GM23248 (cell line): Measurements from ENCODE around the gene CDO1. TPM values are rescaled to one million over a fixed set of nuclear protein-coding genes. Genes with fewer than 3 reads are reported as not detected.

Source experiments
- DNase-seq: peaks from one replicate; pipeline ENCODE4 v3.0.0-alpha.2; 2015
- H2AFZ ChIP-seq: fragments of 200-600 bp; sonication (generic); 2 replicates; pipeline ENCODE4 v1.6.1; 2016; ENCODE audit warnings: antibody characterized with exemption
- H3F3A ChIP-seq: fragments of 200-600 bp; sonication (generic); 2 replicates; pipeline ENCODE4 v1.6.1; 2016; ENCODE audit warnings: mild to moderate bottlenecking, antibody characterized with exemption, mixed run types; ENCODE audit not compliant: insufficient read depth
- H3K27ac ChIP-seq: fragments of 200-600 bp; sonication (generic); 2 replicates; pipeline ENCODE4 v1.5.1; 2016; ENCODE audit warnings: mild to moderate bottlenecking
- H3K27me3 ChIP-seq: fragments of 200-600 bp; sonication (generic); replicated peaks from 2 replicates; pipeline ENCODE4 v1.6.1; 2016; ENCODE audit warnings: mild to moderate bottlenecking; ENCODE audit not compliant: insufficient read depth
- H3K36me3 ChIP-seq: fragments of 200-600 bp; sonication (generic); 2 replicates; pipeline ENCODE4 v1.6.1; 2016; ENCODE audit warnings: low read depth, mild to moderate bottlenecking
- H3K4me1 ChIP-seq: fragments of 200-600 bp; sonication (generic); 2 replicates; pipeline ENCODE4 v1.6.1; 2016; ENCODE audit warnings: mild to moderate bottlenecking; ENCODE audit not compliant: insufficient read depth
- H3K4me2 ChIP-seq: fragments of 200-600 bp; sonication (generic); one replicate; pipeline ENCODE4 v1.6.1; 2016; ENCODE audit warnings: mild to moderate bottlenecking; ENCODE audit not compliant: unreplicated experiment
- H3K4me3 ChIP-seq: fragments of 200-600 bp; sonication (generic); 2 replicates; pipeline ENCODE4 v1.5.1; 2016; ENCODE audit warnings: mild to moderate bottlenecking
- H3K79me2 ChIP-seq: fragments of 200-600 bp; sonication (generic); 2 replicates; pipeline ENCODE4 v1.6.1; 2016; ENCODE audit warnings: mild to moderate bottlenecking; ENCODE audit not compliant: insufficient read depth
- H3K9ac ChIP-seq: fragments of 200-600 bp; sonication (generic); 2 replicates; pipeline ENCODE4 v1.6.1; 2016; ENCODE audit warnings: mild to moderate bottlenecking
- H3K9me2 ChIP-seq: fragments of 200-600 bp; sonication (generic); 2 replicates; pipeline ENCODE4 v1.6.1; 2016; ENCODE audit warnings: mixed run types, mild to moderate bottlenecking, moderate library complexity; ENCODE audit not compliant: insufficient read depth
- H3K9me3 ChIP-seq: fragments of 200-600 bp; sonication (generic); one replicate; pipeline ENCODE4 v1.6.1; 2017; ENCODE audit warnings: low read depth
- H4K20me1 ChIP-seq: fragments of 200-600 bp; sonication (generic); 2 replicates; pipeline ENCODE4 v1.6.0; 2016; ENCODE audit not compliant: insufficient read depth
- EZH2 ChIP-seq: fragments of 200-600 bp; sonication (generic); IDR thresholded peaks from 2 replicates; pipeline ENCODE4 v1.6.1; 2018; ENCODE audit warnings: antibody characterized with exemption, mild to moderate bottlenecking; ENCODE audit not compliant: insufficient read depth, poor library complexity, severe bottlenecking
- EZH2phosphoT487 ChIP-seq: fragments of 200-600 bp; sonication (generic); IDR thresholded peaks from 2 replicates; pipeline ENCODE4 v1.6.1; 2018; ENCODE audit warnings: antibody characterized with exemption, moderate library complexity, mild to moderate bottlenecking, low read depth; ENCODE audit not compliant: insufficient read depth
- WGBS, 2 experiments: methylation state at CpG; one replicate each; pipeline ENCODE4 v1.1.6; 2015 to 2017; ENCODE audit warnings: low lambda C conversion rate in 2 of 2, low coverage in 1 of 2; ENCODE audit errors: missing lambda C conversion rate in 2 of 2; 5-methylcytosine and 5-hydroxymethylcytosine counted together
- in situ Hi-C: fragments of 300-500 bp; cut with MboI; formaldehyde crosslinking; loops from 2 replicates; pipeline ENCODE4 v1.15.0; 2020
- polyA plus RNA-seq: library from polyadenylated mRNA; unstranded; fragments of >200 nt; fragmentation: Nextera tagmentation; extraction: Ambion mirVana; gene quantifications from 2 replicates; pipeline ENCODE4 v1.2.1, GENCODE V29; 2016
- total RNA-seq: library from RNA; depleted of rRNA; stranded (reverse); fragments of >200 nt; shearing (Covaris generic); gene quantifications from 2 replicates; pipeline ENCODE4 v1.2.3, GENCODE V29; 2014

Gene CDO1
- total and polyA plus RNA-seq, 2 experiments from 2014 or later, result 2.2 to 4.3 TPM

DNA sequence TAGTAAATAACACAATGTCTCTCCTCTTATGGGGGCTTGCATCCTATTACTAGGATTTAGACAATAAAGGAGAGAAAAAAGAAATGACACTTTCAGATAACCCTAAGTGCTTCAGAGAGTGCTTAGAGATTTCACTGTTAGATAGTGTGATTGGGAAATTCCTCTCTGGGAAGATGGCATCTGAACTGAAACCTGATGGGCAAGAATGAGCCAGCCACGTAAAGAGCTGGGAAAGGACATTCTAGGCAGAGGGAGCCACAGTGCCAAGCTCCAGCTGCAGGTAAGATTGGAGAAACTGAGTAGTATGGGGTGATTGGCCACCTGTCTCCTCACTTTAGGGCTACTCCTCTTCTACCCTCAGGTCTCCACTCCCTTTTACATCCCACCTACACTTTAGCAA, 14.5 kb downstream of the CDO1 start:
- in situ Hi-C loops, result no loop called here
- Histone ChIP-seq H3K4me3 (no peak overlapping the region), H2AFZ (no peak overlapping the region), H3K4me2 (no peak overlapping the region), H3K36me3 (no peaks in the 10 kb centered on the region), H3K9ac (no peak overlapping the region), H3K9me3 (no peaks in the 10 kb centered on the region), H3F3A (no peaks in the 10 kb centered on the region), H4K20me1 (no peaks in the 10 kb centered on the region), H3K27me3 (no peaks in the 10 kb centered on the region), H3K79me2 (no peaks in the 10 kb centered on the region), H3K9me2 (no peaks in the 10 kb centered on the region), H3K4me1 (no peaks in the 10 kb centered on the region), H3K27ac (no peak overlapping the region)
- 0 to 14% methylated on average over 1 of the region's 1 CpG for WGBS, 2 experiments
- DNase-seq, result no peak
- TF ChIP-seq EZH2phosphoT487 (no peak), EZH2 (no peak)

- no peak overlapping the region for H2AFZ ChIP-seq
- in situ Hi-C loops, result no loop called here
- 89 to 90% methylated on average over 2 of the region's 2 CpGs for WGBS, 2 experiments
These were observed 15.3 kb downstream of the CDO1 start for GRCh38 chr5:115801152-115801551.

GRCh38 chr5:115800108-115800507, 16.4 kb downstream of the CDO1 start:
- in situ Hi-C loops, result no loop called here
- no peak for TF ChIP-seq EZH2phosphoT487
- no peak for TF ChIP-seq EZH2

More at GRCh38 chr5:115801152-115801551, 15.3 kb downstream of the CDO1 start:
- no peaks in the 10 kb centered on the region for H3K27me3 ChIP-seq
- no peak overlapping the region for H3K4me3 ChIP-seq
- H3F3A ChIP-seq, result no peaks in the 10 kb centered on the region
- no peaks in the 10 kb centered on the region for H3K9me2 ChIP-seq
- H3K4me2 ChIP-seq, result no peak overlapping the region
- no peak for DNase-seq
- H3K4me1 ChIP-seq, result no peaks in the 10 kb centered on the region
- H3K36me3 ChIP-seq, result no peaks in the 10 kb centered on the region
- no peak for TF ChIP-seq EZH2phosphoT487
- no peak for TF ChIP-seq EZH2
- no peak overlapping the region for H3K27ac ChIP-seq
- no peaks in the 10 kb centered on the region for H4K20me1 ChIP-seq
- no peaks in the 10 kb centered on the region for H3K9me3 ChIP-seq
- H3K9ac ChIP-seq, result no peak overlapping the region
- H3K79me2 ChIP-seq, result no peaks in the 10 kb centered on the region

DNA sequence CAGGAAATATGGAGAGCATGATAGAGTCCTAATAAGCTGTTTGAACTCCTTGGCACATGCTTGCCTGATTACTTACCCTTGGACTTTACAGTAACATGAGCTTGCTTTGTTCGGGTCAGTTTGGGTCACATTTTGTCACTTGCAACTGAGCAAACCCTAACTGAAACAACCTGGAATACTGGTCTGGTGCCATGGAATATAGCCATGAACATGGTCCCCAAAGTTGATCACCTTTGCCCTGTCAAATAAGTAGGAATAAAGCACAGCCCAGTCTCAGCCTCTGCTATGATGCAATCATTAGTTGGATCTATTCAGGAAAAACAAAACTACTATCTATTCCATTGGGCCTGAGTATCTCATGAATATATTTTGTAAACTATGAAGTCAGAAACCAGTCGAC, 18.2 kb downstream of the CDO1 start:
- Histone ChIP-seq H3K4me2 (no peak overlapping the region), H3K9me2 (no peaks in the 10 kb centered on the region), H3K9ac (no peak overlapping the region), H3K9me3 (no peaks in the 10 kb centered on the region), H3K27me3 (0 out of 2 replicates have a peak, but pooled peaks cover under 1% of the 10 kb centered on the region), H3K4me1 (no peaks in the 10 kb centered on the region), H4K20me1 (no peaks in the 10 kb centered on the region), H3K27ac (no peak overlapping the region), H3K36me3 (no peaks in the 10 kb centered on the region), H3F3A (no peaks in the 10 kb centered on the region), H2AFZ (no peak overlapping the region), H3K79me2 (no peaks in the 10 kb centered on the region), H3K4me3 (no peak overlapping the region)
- no peak for DNase-seq
- 41 to 42% methylated on average over 2 of the region's 2 CpGs for WGBS, 2 experiments
- in situ Hi-C loops, result no loop called here
- TF ChIP-seq EZH2phosphoT487 (no peak), EZH2 (no peak)

More at GRCh38 chr5:115800108-115800507, 16.4 kb downstream of the CDO1 start:
- no peaks in the 10 kb centered on the region for H3K4me1 ChIP-seq
- H3K9ac ChIP-seq, result no peak overlapping the region
- H3K79me2 ChIP-seq, result no peaks in the 10 kb centered on the region
- no peaks in the 10 kb centered on the region for H4K20me1 ChIP-seq
- 66 to 78% methylated on average over 2 of the region's 2 CpGs for WGBS, 2 experiments
- no peaks in the 10 kb centered on the region for H3K9me2 ChIP-seq
- no peaks in the 10 kb centered on the region for H3F3A ChIP-seq
- H3K36me3 ChIP-seq, result no peaks in the 10 kb centered on the region
- no peak overlapping the region for H2AFZ ChIP-seq
- no peak overlapping the region for H3K27ac ChIP-seq
- no peaks in the 10 kb centered on the region for H3K9me3 ChIP-seq
- no peak for DNase-seq
- no peaks in the 10 kb centered on the region for H3K27me3 ChIP-seq
- H3K4me3 ChIP-seq, result no peak overlapping the region
- H3K4me2 ChIP-seq, result no peak overlapping the region

DNA sequence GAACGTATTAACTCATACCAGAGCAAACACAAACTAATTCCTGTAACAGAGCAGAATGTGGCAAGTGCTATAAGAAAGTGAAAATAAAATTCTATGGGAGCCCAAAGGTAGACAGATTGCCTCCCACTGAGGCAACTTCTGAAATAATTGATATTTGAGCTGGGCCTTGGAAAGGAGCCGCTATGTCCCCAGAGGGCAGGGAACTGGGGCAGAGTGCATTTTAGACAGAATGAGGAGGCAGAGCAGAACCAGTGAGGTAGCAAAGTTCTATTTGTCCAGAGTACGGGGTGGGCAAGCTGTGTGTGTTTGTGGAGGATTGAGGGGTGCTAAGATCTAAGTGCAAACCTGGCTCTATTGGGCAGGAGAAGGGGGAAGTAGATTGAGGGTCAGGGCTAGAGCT, 19.8 kb downstream of the CDO1 start:
- Histone ChIP-seq H3K4me1 (no peaks in the 10 kb centered on the region), H2AFZ (no peak overlapping the region), H3K36me3 (no peaks in the 10 kb centered on the region), H3K27ac (no peak overlapping the region), H3K9me3 (no peaks in the 10 kb centered on the region), H3K4me3 (no peak overlapping the region), H3K27me3 (peaks cover 9% of the 10 kb centered on the region; the same call in 1 of the 2 replicates), H3K79me2 (no peaks in the 10 kb centered on the region), H3K9me2 (no peaks in the 10 kb centered on the region), H3K4me2 (no peak overlapping the region), H4K20me1 (no peaks in the 10 kb centered on the region), H3F3A (no peaks in the 10 kb centered on the region), H3K9ac (no peak overlapping the region)
- no peak for TF ChIP-seq EZH2
- no peak for TF ChIP-seq EZH2phosphoT487
- WGBS, 2 experiments, result 61 to 69% methylated on average over 3 of the region's 3 CpGs
- in situ Hi-C loops, result no loop called here
- DNase-seq, result no peak
